Ascending aorta (tissue), 2 donors: ENCODE data around the gene COG4. TPM values are rescaled to one million over a fixed set of nuclear protein-coding genes. Genes with fewer than 3 reads are reported as not detected.

Experiments
- DNase-seq, 2 donors: peaks; one replicate each; pipeline ENCODE4 v3.0.0-alpha.2; 2019; ENCODE audit warnings: low spot score in 2 of 2
- H3K27ac ChIP-seq, 2 donors: fragments of 200-600 bp; sonication (generic); one replicate each; pipeline ENCODE4 v1.5.1; 2016 to 2017; ENCODE audit warnings: mild to moderate bottlenecking in 1 of 2
- H3K27me3 ChIP-seq: fragments of 200-600 bp; sonication (generic); one replicate; pipeline ENCODE4 v1.5.1; 2017
- H3K36me3 ChIP-seq, 2 donors: fragments of 200-600 bp; sonication (generic); one replicate each; pipeline ENCODE4 v1.5.1; 2016
- H3K4me1 ChIP-seq, 2 donors: fragments of 200-600 bp; sonication (generic); one replicate each; pipeline ENCODE4 v1.5.1; 2016 to 2017; ENCODE audit warnings: mild to moderate bottlenecking in 1 of 2
- H3K4me3 ChIP-seq, 2 donors: fragments of 200-600 bp; sonication (generic); one replicate each; pipeline ENCODE4 v1.5.1; 2016 to 2017; ENCODE audit warnings: mild to moderate bottlenecking in 1 of 2
- H3K9me3 ChIP-seq, 2 donors: fragments of 200-600 bp; sonication (generic); one replicate each; pipeline ENCODE4 v1.5.1; 2016
- intact Hi-C: fragments of 100-400 bp; cut with DNase I; formaldehyde crosslinking; loops from one replicate; pipeline ENCODE4 v1.15.1; 2023
- total RNA-seq: library from RNA; depleted of rRNA; stranded (reverse); fragments of >200 nt; gene quantifications from one replicate; pipeline ENCODE4 v1.1.0, GENCODE V29; 2016
- TF ChIP-seq, protein P1 (sequence below), 3 experiments: fragments of 200-600 bp in 2 of 3; fragments of 450-650 bp in 1 of 3; sonication (generic) in 2 of 3; IDR thresholded peaks; one replicate each; pipeline ENCODE4 v1.5.1; 2016 to 2019; ENCODE audit warnings: antibody characterized with exemption in 3 of 3, mild to moderate bottlenecking in 1 of 3, moderate library complexity in 1 of 3

COG4 gene
- total RNA-seq, 1 donor from 2014 or later = 59.1 TPM

DNA sequence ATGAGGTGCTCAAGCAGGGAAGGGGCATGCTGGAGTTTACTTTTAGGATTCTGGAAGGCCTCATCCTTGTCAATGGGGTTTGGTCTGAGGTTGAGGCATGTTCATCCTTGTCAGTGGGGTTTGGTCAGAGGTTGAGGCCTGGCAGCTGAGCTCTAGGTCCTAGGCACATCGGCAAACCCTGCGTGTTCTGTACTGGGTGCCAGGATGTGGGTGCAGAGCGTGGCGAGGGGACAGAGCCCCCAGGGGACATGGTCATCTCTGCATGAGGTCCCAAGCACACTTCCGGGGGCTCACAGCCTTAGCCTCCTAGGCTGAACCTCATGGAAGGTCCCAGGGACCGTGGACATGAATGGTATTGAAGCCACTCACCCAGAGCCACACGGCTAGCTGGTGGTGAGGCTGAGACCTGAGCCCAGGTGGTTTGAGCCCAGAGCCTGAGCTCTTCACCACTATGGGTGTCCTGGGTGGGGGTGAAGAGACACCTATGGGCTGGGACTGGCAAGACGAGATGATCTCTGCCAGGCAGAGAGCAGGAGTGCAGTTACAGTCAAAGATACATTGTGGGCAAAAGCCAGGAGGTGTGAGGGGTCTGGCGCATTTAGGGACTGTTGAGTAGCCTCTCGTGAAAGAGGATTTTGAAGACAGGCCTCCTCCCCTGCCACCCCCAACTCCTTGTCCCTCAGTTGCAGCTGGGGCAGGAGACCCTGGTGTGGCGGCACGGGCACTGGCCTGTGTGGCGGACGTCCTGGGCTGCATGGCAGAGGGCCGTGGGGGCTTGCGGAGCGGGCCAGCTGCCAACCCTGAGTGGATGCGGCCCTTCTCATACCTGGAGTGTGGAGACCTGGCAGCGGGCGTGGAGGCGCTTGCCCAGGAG lies 49.7 kb downstream of the COG4 start:
- TF ChIP-seq, protein P1, sequence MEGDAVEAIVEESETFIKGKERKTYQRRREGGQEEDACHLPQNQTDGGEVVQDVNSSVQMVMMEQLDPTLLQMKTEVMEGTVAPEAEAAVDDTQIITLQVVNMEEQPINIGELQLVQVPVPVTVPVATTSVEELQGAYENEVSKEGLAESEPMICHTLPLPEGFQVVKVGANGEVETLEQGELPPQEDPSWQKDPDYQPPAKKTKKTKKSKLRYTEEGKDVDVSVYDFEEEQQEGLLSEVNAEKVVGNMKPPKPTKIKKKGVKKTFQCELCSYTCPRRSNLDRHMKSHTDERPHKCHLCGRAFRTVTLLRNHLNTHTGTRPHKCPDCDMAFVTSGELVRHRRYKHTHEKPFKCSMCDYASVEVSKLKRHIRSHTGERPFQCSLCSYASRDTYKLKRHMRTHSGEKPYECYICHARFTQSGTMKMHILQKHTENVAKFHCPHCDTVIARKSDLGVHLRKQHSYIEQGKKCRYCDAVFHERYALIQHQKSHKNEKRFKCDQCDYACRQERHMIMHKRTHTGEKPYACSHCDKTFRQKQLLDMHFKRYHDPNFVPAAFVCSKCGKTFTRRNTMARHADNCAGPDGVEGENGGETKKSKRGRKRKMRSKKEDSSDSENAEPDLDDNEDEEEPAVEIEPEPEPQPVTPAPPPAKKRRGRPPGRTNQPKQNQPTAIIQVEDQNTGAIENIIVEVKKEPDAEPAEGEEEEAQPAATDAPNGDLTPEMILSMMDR (IDR thresholded peaks at IDR 0.05) = no peak
- peaks cover 27 to 60% of the 10 kb centered on the region in 2 donors for H3K36me3 ChIP-seq
- H3K27me3 ChIP-seq = no peaks in the 10 kb centered on the region
- peaks cover 0 to 7% of the 10 kb centered on the region in 2 donors for H3K4me1 ChIP-seq
- H3K4me3 ChIP-seq = no peak overlapping the region
- intact Hi-C loops = no loop called here
- no peak overlapping the region for H3K27ac ChIP-seq
- DNase-seq = no peak
- no peaks in the 10 kb centered on the region for H3K9me3 ChIP-seq

DNA sequence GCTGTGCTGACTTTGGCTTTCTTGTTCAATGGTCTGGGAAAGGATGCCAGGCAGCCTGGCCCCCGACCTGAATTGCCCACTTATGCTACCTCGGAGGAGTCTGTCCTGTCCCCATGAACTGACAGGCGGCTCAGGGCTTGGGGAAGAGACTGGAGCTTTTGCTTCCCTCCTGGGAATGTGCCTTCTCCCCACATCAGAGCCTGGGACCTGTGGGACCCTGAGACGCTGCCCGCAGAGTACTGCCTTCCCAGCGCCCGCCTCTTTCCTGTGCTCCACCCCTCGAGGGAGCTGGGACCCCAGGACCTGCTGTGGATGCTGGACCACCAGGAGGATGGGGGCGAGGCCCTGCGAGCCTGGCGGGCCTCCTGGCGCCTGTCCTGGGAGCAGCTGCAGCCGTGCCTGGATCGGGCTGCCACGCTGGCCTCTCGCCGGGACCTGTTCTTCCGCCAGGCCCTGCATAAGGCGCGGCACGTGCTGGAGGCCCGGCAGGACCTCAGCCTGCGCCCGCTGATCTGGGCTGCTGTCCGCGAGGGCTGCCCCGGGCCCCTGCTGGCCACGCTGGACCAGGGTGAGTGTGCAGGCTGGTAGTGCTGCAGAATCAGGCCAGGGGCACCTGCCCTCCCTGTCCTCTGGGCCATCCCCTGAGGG lies 50.4 kb downstream of the COG4 start:
- intact Hi-C loops = no loop called here
- Histone ChIP-seq H3K4me3 (no peak overlapping the region), H3K4me1 (peaks cover 0 to 7% of the 10 kb centered on the region in 2 donors), H3K27me3 (no peaks in the 10 kb centered on the region), H3K9me3 (no peaks in the 10 kb centered on the region), H3K27ac (no peak overlapping the region), H3K36me3 (peaks cover 29 to 56% of the 10 kb centered on the region in 2 donors)
- TF ChIP-seq, protein P1 (IDR thresholded peaks at IDR 0.05) = no peak
- no peak for DNase-seq

DNA sequence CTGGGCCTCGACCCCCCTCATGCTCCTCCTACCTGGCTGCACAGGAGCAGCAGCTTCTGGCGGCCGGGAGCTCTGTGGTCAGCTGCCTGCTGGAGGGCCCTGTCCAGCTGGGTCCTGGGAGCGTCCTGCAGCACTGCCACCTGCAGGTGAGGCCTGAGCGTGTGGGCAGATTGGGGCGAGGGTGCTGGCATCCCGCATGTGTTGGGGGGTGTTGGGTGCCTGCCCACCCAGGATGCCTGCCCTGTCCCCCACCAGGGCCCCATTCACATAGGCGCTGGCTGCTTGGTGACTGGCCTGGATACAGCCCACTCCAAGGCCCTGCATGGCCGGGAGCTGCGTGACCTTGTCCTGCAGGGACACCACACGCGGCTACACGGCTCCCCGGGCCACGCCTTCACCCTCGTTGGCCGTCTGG lies 52.4 kb downstream of the COG4 start:
- TF ChIP-seq, protein P1 (IDR thresholded peaks at IDR 0.05) = peak in 1 of 3 experiments; percentile 22
- Histone ChIP-seq H3K27ac (no peak overlapping the region), H3K9me3 (no peaks in the 10 kb centered on the region), H3K4me3 (no peak overlapping the region), H3K36me3 (peaks cover 41 to 62% of the 10 kb centered on the region in 2 donors), H3K4me1 (no peaks in the 10 kb centered on the region), H3K27me3 (no peaks in the 10 kb centered on the region)
- intact Hi-C loops = no loop called here
- no peak for DNase-seq

DNA sequence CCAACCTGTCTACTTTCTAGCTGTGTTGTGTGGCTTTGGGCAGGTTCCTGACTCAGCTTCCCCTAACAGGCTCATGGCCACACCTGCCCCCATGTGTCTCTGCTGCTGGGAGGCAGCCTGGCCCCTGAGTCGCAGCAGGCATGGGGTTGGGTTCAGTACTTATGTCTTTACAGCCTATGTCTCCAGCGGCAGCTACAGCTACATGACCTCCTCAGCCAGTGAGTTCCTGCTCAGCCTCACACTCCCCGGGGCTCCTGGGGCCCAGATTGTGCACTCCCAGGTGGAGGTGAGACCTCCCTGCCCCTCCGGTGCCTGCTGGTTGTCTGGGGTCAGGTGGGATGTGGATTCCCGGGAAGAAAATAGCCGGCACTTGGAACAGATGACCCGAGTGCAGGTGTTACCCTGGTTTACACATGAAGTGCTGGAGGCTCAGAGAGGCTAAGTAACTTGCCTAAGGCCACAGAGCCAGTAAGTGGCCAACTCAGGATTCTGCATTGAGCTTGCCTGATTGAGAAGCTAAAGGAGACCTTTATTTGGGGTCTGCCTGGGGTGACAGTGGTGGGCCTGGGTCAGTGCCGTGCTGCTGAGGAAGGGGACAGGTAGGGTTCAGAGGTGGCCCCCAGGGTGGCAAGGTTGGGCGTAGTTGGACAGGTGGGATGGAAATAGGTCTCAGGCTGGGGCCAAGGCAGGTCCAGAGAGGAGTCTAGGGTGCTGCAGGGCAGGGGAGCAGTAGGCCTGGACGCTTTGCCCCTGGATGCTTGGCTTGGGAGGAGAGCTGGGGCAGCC lies 53.0 kb downstream of the COG4 start:
- Histone ChIP-seq H3K4me3 (no peak overlapping the region), H3K27me3 (no peaks in the 10 kb centered on the region), H3K27ac (no peak overlapping the region), H3K4me1 (no peaks in the 10 kb centered on the region), H3K9me3 (no peaks in the 10 kb centered on the region), H3K36me3 (peaks cover 41 to 57% of the 10 kb centered on the region in 2 donors)
- DNase-seq = no peak
- intact Hi-C loops = no loop called here
- TF ChIP-seq, protein P1 (IDR thresholded peaks at IDR 0.05) = no peak

DNA sequence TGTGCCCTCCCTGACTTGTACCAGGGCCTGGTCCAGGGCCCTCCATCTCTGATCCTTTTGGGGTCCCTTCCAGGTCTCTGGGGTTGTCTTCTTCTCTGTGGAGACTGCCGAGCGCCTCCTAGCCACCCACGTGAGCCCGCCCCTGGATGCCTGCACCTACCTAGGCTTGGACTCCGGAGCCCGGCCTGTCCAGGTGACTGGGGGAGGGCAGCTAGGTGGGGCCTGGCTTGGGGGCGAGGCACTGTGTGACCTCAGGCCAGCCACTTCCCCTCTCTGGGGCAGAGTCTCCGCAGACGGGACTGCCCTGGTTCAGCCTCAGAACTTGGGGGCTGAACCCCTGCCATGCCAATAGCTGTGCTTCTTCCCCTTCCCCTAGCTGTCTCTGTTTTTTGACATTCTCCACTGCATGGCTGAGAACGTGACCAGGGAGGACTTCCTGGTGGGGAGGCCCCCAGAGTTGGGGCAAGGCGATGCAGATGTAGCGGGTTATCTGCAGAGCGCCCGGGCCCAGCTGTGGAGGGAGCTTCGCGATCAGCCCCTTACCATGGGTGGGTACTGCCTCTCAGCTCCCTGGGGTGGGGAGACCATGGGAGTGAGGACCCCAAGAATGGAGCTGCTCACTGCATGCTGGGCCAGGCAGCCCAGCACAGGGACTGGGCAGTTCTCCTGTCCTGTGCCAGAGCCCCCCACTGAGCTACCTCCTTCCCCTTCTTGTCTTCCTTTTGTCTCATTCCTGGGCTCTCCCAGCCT lies 54.4 kb downstream of the COG4 start:
- no peak for DNase-seq
- no peaks in the 10 kb centered on the region for H3K4me1 ChIP-seq
- H3K27me3 ChIP-seq = no peaks in the 10 kb centered on the region
- intact Hi-C loops = no loop called here
- TF ChIP-seq, protein P1 (IDR thresholded peaks at IDR 0.05) = no peak
- peaks cover 30 to 51% of the 10 kb centered on the region in 2 donors for H3K36me3 ChIP-seq
- H3K4me3 ChIP-seq = no peak overlapping the region
- H3K9me3 ChIP-seq = no peaks in the 10 kb centered on the region
- H3K27ac ChIP-seq = no peak overlapping the region
